Measurements from ENCODE around the gene TAS2R14. TPM values are rescaled to one million over a fixed set of nuclear protein-coding genes. Genes with fewer than 3 reads are reported as not detected.

TAS2R14 gene, protein sequence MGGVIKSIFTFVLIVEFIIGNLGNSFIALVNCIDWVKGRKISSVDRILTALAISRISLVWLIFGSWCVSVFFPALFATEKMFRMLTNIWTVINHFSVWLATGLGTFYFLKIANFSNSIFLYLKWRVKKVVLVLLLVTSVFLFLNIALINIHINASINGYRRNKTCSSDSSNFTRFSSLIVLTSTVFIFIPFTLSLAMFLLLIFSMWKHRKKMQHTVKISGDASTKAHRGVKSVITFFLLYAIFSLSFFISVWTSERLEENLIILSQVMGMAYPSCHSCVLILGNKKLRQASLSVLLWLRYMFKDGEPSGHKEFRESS
- 2.6 and 2.8 TPM in 2 replicates for total RNA-seq

DNA sequence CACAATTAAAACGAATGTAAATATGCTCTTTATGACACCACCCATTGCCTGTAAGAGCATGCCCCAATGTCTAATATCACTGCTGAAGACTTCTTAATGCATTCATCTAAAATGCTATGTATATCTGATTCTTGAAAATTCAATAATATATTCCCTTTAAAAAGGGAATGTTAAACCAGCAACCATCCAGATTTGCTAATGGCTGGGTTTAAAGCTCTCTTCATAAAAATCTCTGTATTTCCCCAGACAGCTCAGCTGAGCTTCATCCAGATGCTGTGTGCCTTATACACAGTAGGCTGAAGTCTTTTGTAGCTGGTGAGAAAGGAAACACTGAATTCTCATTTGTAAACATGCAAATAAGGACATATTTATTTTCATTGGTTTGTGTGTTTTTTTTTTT, at the start of gene TAS2R14:
TAS2R14 (minus strand) TSS at position 101 of the 400 bp plus-strand sequence; CDS start at position 45, 56 bp downstream.
- Mint-ChIP-seq H3K27ac (no peak within 1 kb of the TSS), H3K27me3 (ENCODE audit: low read depth) (no peaks in the 10 kb centered on the region), H3K4me3 (ENCODE audit: low read depth) (no peak within 1 kb of the TSS), H3K36me3 (ENCODE audit: low read depth) (no peaks in the 10 kb centered on the region), H3K4me1 (ENCODE audit: low read depth) (peaks cover 8% of the 10 kb centered on the region), H3K9me3 (no peaks in the 10 kb centered on the region)
- intact Hi-C loops (cut with micrococcal nuclease): no loop called here
- DNase-seq (ENCODE audit: low spot score): no peak

DNA sequence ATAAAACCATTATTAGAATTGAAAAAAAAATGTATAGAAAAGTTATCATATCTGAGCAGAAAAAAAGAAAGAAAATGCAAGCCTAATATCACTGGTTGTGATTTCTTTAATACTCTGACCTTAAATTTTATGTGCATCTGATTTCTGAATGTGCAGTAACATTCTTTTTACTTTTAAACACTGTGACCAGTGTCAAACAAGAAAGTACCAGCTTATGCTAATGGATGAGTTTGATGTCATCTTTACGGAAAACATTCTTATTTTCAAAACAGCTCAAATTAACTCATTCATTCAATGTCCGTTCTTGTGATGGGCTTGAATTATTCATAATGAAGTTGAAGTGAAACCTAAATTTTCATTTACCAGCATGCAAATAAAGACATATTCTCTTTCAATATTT, 47.7 kb upstream of the TAS2R14 start, which contains the start of gene TAS2R50:
TAS2R50 (minus strand) TSS at position 101 of the 400 bp plus-strand sequence; CDS start at position 49, 52 bp downstream.
- no peak within 1 kb of the TSS for H3K27ac Mint-ChIP-seq
- H3K4me1 Mint-ChIP-seq (ENCODE audit: low read depth): peaks cover 21% of the 10 kb centered on the region
- H3K36me3 Mint-ChIP-seq (ENCODE audit: low read depth): peaks cover 22% of the 10 kb centered on the region
- H3K27me3 Mint-ChIP-seq (ENCODE audit: low read depth): peaks cover 22% of the 10 kb centered on the region
- no peak for DNase-seq (ENCODE audit: low spot score)
- intact Hi-C loops (cut with micrococcal nuclease): no loop called here
- H3K4me3 Mint-ChIP-seq (ENCODE audit: low read depth): no peak within 1 kb of the TSS
- H3K9me3 Mint-ChIP-seq: peaks cover 12% of the 10 kb centered on the region

DNA sequence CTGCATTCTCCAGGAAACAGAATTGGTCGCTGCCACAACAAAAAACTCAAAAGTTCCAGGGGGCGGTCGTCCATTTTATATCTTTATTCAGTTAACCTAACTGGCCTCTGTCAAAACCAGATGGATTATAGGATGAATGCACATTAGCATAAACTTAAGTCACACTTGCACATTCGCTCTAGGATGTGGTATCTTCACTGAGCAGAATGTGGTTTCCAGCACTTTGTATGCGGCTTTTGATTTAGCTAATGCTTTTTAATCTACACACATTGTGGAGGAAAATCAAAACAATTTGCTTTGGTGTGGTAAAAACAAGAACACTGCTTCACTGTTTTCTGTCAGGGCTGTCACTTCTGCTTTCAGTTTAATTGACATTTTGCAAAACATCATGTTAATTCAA, 43.2 kb upstream of the TAS2R14 start:
- peaks cover 24% of the 10 kb centered on the region for H3K4me1 Mint-ChIP-seq (ENCODE audit: low read depth)
- no peak overlapping the region for H3K27ac Mint-ChIP-seq
- H3K36me3 Mint-ChIP-seq (ENCODE audit: low read depth): peaks cover 9% of the 10 kb centered on the region
- H3K9me3 Mint-ChIP-seq: no peaks in the 10 kb centered on the region
- H3K4me3 Mint-ChIP-seq (ENCODE audit: low read depth): no peak overlapping the region
- peak; percentile 42 for DNase-seq (ENCODE audit: low spot score)
- intact Hi-C loops (cut with micrococcal nuclease): no loop called here
- peaks cover 47% of the 10 kb centered on the region for H3K27me3 Mint-ChIP-seq (ENCODE audit: low read depth)

DNA sequence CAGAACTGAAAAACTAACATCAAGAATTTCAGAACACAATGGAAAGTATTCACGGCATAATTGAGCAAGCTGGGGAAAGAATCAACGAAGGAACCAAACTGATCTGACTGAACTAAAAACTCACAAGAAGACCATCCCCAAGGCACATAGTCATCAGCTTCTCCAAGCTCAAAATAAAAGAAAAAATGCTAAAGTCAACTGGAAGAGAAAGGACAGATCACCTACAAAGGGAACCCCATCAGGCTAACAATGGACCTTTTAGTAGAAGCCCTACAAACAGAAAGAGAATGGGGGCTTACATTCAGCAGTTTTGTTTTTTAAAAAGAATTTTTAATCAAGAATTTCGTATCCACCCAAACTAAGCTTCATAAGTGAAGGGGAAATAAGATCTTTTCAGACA, 35.9 kb upstream of the TAS2R14 start:
- Mint-ChIP-seq H3K36me3 (ENCODE audit: low read depth) (peaks cover 5% of the 10 kb centered on the region), H3K9me3 (no peaks in the 10 kb centered on the region), H3K27ac (no peak overlapping the region), H3K4me3 (ENCODE audit: low read depth) (no peak overlapping the region), H3K4me1 (ENCODE audit: low read depth) (no peaks in the 10 kb centered on the region), H3K27me3 (ENCODE audit: low read depth) (peaks cover 45% of the 10 kb centered on the region)
- intact Hi-C loops (cut with micrococcal nuclease): no loop called here
- no peak for DNase-seq (ENCODE audit: low spot score)

DNA sequence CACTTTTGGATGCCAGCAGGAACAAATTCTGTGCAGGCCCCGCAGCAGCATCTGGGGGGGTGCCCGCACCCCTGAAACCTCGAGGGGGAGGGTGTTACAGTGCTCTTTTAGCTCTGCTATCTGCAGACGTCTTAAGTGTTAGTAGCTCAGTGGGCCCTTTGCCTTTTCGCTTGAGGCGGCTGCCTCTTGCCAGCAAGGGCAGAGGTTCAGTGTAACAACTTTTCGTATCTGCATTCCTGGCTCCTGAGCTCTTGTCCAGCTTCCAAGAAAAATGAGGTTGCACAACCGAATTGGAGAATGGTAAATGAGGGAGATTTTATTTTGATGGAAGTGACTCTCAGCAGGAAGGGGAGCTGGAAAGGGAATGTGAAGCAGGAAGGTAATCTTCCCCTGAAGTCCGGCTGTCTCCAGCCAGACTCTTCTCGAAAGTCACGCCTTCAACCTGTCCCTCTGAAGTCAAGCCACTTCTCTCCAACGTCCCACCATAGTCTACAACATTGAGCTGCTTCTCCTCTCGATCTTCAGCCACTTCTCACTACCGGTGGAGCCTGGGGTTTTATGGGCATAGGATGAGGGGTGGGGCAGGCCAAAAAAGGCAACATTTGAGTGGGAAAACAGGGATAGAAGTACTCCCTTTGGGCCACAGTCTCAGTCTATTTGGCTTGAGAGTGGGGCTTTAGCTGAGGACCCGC, 29.8 kb upstream of the TAS2R14 start:
- H3K9me3 Mint-ChIP-seq: no peaks in the 10 kb centered on the region
- no peaks in the 10 kb centered on the region for H3K27me3 Mint-ChIP-seq (ENCODE audit: low read depth)
- H3K36me3 Mint-ChIP-seq (ENCODE audit: low read depth): no peaks in the 10 kb centered on the region
- H3K27ac Mint-ChIP-seq: no peak overlapping the region
- H3K4me1 Mint-ChIP-seq (ENCODE audit: low read depth): no peaks in the 10 kb centered on the region
- no peak for DNase-seq (ENCODE audit: low spot score)
- no peak overlapping the region for H3K4me3 Mint-ChIP-seq (ENCODE audit: low read depth)
- intact Hi-C loops (cut with micrococcal nuclease): no loop called here

DNA sequence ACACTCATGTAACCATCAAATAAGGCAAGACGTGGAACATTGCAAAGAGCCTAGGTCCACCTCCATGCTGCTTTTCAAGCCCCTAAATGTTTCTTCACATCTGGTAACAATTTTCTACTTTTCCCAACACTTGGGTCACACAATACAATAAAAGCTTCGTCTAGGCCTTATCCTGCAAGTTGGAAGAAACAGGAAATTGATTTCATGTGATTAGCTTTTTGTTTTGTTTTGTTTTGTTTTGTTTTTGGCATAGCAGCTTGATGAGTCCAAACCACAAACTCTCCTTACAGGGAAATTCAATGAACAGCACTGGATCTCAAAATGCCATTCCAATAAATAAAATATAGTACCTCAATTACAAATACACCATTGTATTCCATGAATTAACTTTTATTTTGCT, 28.3 kb upstream of the TAS2R14 start:
- Mint-ChIP-seq H3K27me3 (ENCODE audit: low read depth) (no peaks in the 10 kb centered on the region), H3K4me1 (ENCODE audit: low read depth) (no peaks in the 10 kb centered on the region), H3K9me3 (no peaks in the 10 kb centered on the region), H3K4me3 (ENCODE audit: low read depth) (no peak overlapping the region), H3K27ac (no peak overlapping the region), H3K36me3 (ENCODE audit: low read depth) (no peaks in the 10 kb centered on the region)
- intact Hi-C loops (cut with micrococcal nuclease): no loop called here
- no peak for DNase-seq (ENCODE audit: low spot score)

DNA sequence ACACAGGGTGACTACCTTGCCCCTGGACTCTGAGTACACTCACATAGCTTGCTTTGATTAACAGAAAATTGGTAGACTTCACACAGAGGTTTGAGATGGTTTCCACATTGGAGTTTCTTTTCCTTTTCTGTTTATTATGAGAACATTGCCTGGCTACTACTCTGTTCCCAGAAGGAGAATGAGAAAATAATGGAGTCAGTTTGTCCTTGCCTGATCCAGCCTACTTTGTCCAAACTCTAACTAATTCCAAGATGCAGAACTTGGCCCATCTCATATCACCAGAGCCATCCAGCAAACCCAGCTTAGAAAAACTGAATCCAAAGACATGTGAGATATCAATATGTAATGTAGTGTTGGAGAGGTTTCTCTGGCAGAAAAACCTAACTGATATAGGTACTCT, 27.3 kb upstream of the TAS2R14 start:
- intact Hi-C loops (cut with micrococcal nuclease): no loop called here
- no peaks in the 10 kb centered on the region for H3K9me3 Mint-ChIP-seq
- H3K27me3 Mint-ChIP-seq (ENCODE audit: low read depth): no peaks in the 10 kb centered on the region
- DNase-seq (ENCODE audit: low spot score): no peak
- H3K36me3 Mint-ChIP-seq (ENCODE audit: low read depth): no peaks in the 10 kb centered on the region
- no peak overlapping the region for H3K27ac Mint-ChIP-seq
- no peak overlapping the region for H3K4me3 Mint-ChIP-seq (ENCODE audit: low read depth)
- H3K4me1 Mint-ChIP-seq (ENCODE audit: low read depth): no peaks in the 10 kb centered on the region

DNA sequence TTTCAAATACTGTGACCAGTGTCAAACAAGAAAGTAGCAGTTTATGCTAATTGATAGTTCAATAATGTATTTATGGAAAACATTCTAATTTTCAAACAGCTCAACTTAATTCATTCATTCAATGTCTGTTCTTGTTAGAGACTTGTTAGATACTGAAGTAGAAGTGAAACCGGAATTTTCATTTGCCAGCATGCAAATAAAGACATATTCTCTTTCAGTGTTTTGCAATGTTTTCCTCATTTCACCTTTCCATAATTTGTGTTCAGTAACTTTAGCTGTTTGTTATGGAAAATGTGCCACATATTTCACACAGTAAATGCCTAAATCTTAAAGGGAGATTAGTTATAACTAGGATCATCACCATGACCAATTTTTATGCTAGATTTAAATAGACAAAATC, 26.4 kb upstream of the TAS2R14 start:
- H3K36me3 Mint-ChIP-seq (ENCODE audit: low read depth): no peaks in the 10 kb centered on the region
- H3K27me3 Mint-ChIP-seq (ENCODE audit: low read depth): no peaks in the 10 kb centered on the region
- no peak for DNase-seq (ENCODE audit: low spot score)
- intact Hi-C loops (cut with micrococcal nuclease): no loop called here
- H3K9me3 Mint-ChIP-seq: no peaks in the 10 kb centered on the region
- H3K4me3 Mint-ChIP-seq (ENCODE audit: low read depth): no peak overlapping the region
- H3K27ac Mint-ChIP-seq: no peak overlapping the region
- no peaks in the 10 kb centered on the region for H3K4me1 Mint-ChIP-seq (ENCODE audit: low read depth)

DNA sequence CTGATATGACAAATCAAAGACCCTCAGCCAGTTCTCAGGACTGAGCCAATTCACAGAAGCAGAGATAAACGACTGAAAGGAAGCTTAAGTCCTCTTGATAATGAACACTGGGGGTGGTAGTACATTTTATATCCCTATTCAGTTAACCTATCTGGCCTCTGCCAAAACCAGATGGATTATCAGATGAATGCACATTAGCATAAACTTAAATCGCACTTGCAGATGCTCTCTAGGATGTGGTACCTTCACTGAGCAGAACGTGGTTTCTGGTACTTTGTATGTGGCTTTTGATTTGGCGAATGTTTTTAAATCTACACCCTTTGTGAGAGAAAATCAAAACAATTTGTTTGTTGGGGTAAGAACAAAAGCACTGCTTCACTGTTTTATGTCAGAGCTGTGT, 21.1 kb upstream of the TAS2R14 start:
- Mint-ChIP-seq H3K4me3 (ENCODE audit: low read depth) (no peak overlapping the region), H3K4me1 (ENCODE audit: low read depth) (peaks cover 20% of the 10 kb centered on the region), H3K9me3 (peaks cover 10% of the 10 kb centered on the region), H3K27ac (no peak overlapping the region), H3K36me3 (ENCODE audit: low read depth) (peaks cover 7% of the 10 kb centered on the region), H3K27me3 (ENCODE audit: low read depth) (peaks cover 12% of the 10 kb centered on the region)
- intact Hi-C loops (cut with micrococcal nuclease): no loop called here
- no peak for DNase-seq (ENCODE audit: low spot score)

DNA sequence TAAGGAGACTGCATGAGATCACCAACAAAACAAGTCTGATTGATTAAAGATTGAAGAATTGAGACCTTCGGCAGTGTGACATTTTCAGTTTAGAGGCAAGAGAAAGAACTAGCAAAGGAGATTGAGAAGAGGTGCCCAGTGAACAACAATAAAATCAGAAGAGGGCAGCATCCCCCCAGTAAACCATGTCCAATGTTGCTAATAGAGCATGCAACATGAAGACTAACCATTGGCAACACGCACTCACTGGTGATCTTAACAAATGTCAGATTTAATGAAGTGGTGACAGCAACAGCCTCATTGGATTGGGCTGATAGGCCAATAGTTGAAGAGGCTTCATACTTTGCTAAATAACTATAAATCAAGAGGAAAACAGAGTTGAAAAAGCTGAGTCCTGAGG, 20.7 kb upstream of the TAS2R14 start:
- intact Hi-C loops (cut with micrococcal nuclease): no loop called here
- H3K36me3 Mint-ChIP-seq (ENCODE audit: low read depth): peaks cover 11% of the 10 kb centered on the region
- peaks cover 14% of the 10 kb centered on the region for H3K9me3 Mint-ChIP-seq
- no peak for DNase-seq (ENCODE audit: low spot score)
- H3K4me3 Mint-ChIP-seq (ENCODE audit: low read depth): no peak overlapping the region
- no peak overlapping the region for H3K27ac Mint-ChIP-seq
- H3K27me3 Mint-ChIP-seq (ENCODE audit: low read depth): peaks cover 13% of the 10 kb centered on the region
- H3K4me1 Mint-ChIP-seq (ENCODE audit: low read depth): peaks cover 20% of the 10 kb centered on the region

DNA sequence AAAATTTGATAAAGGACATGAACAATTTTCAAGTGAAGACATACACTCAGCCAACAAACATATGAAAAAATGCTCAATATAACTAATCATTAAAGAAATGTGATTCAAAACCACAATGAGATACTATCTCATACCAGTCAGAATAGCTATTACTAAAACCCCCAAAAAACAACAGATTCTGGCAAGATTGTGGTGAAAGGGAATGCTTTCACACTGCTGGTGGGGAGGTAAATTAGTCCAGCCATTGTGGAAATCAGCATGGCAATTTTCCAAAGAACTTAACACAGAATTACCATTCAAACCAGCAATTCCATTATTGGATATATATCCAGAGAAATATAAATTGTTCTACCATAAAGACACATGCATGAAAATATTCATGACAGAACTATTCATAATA, 18.7 kb upstream of the TAS2R14 start:
- H3K36me3 Mint-ChIP-seq (ENCODE audit: low read depth): peaks cover 19% of the 10 kb centered on the region
- peaks cover 13% of the 10 kb centered on the region for H3K27me3 Mint-ChIP-seq (ENCODE audit: low read depth)
- peaks cover 23% of the 10 kb centered on the region for H3K9me3 Mint-ChIP-seq
- peaks cover 27% of the 10 kb centered on the region for H3K4me1 Mint-ChIP-seq (ENCODE audit: low read depth)
- intact Hi-C loops (cut with micrococcal nuclease): no loop called here
- H3K4me3 Mint-ChIP-seq (ENCODE audit: low read depth): no peak overlapping the region
- H3K27ac Mint-ChIP-seq: no peak overlapping the region
- no peak for DNase-seq (ENCODE audit: low spot score)

DNA sequence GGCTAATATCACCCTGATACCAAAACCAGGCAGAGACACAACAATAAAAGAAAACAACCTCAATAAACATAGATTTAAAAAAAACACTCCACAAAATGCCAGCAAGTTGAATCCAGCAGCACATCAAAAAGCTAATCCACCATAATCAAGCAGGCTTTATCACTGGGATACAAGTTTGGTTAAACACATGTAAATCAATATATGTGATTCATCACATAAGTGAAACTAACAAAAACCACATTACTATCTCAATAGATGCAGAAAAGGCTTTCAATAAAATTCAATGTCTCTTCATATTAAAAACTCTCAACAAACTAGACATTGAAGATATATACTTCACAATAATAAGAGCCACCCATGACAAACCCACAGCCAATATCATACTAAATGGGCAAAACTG, 17.0 kb upstream of the TAS2R14 start:
- DNase-seq (ENCODE audit: low spot score): no peak
- no peak overlapping the region for H3K27ac Mint-ChIP-seq
- H3K27me3 Mint-ChIP-seq (ENCODE audit: low read depth): peaks cover 13% of the 10 kb centered on the region
- H3K4me1 Mint-ChIP-seq (ENCODE audit: low read depth): peaks cover 27% of the 10 kb centered on the region
- intact Hi-C loops (cut with micrococcal nuclease): no loop called here
- H3K36me3 Mint-ChIP-seq (ENCODE audit: low read depth): peaks cover 23% of the 10 kb centered on the region
- peaks cover 24% of the 10 kb centered on the region for H3K9me3 Mint-ChIP-seq
- H3K4me3 Mint-ChIP-seq (ENCODE audit: low read depth): no peak overlapping the region

DNA sequence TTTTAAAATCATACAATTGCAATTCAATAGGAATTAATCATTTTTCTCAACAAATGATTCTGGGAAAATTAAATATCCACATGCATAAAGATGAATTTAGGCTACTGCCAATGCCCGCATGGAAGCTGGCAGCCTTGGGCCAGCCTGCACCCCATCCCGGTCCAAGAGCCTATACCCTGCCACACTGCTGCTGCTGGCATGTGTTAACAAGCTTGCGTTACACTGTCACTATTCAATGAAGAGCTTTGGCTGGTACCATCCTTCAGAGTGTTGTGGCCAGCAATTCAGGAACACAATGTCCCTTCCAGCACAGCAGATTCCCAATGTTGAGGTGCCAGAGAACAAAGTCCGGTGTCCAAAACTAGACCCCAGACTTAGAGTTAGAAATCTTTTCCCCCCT, 13.6 kb upstream of the TAS2R14 start:
- H3K4me1 Mint-ChIP-seq (ENCODE audit: low read depth): peaks cover 21% of the 10 kb centered on the region
- H3K27me3 Mint-ChIP-seq (ENCODE audit: low read depth): peaks cover 10% of the 10 kb centered on the region
- H3K27ac Mint-ChIP-seq: no peak overlapping the region
- H3K36me3 Mint-ChIP-seq (ENCODE audit: low read depth): peaks cover 36% of the 10 kb centered on the region
- no peak for DNase-seq (ENCODE audit: low spot score)
- H3K4me3 Mint-ChIP-seq (ENCODE audit: low read depth): no peak overlapping the region
- H3K9me3 Mint-ChIP-seq: peaks cover 38% of the 10 kb centered on the region
- intact Hi-C loops (cut with micrococcal nuclease): no loop called here
